GM23248 (cell line): ENCODE measurements around the gene SLC4A2.

Experiments
- EZH2 ChIP-seq: fragments of 200-600 bp; sonication (generic); IDR thresholded peaks from 2 replicates; pipeline ENCODE4 v1.6.1; 2018; ENCODE audit warnings: antibody characterized with exemption, mild to moderate bottlenecking; ENCODE audit not compliant: insufficient read depth, poor library complexity, severe bottlenecking
- EZH2phosphoT487 ChIP-seq: fragments of 200-600 bp; sonication (generic); IDR thresholded peaks from 2 replicates; pipeline ENCODE4 v1.6.1; 2018; ENCODE audit warnings: antibody characterized with exemption, moderate library complexity, mild to moderate bottlenecking, low read depth; ENCODE audit not compliant: insufficient read depth

GRCh38 chr7:151016942-151017341 is 42.4 kb upstream of the SLC4A2 start:
- TF ChIP-seq EZH2 (no peak), EZH2phosphoT487 (no peak)
